HG03097 (cell line): Measurements from ENCODE around the gene SMPDL3B.

Experiments
- ATAC-seq: cut with Tn5 transposase; IDR thresholded peaks from one replicate; pipeline ENCODE4 v1.9.1; 2021; ENCODE audit not compliant: unreplicated experiment, low FRiP score

SMPDL3B gene

DNA sequence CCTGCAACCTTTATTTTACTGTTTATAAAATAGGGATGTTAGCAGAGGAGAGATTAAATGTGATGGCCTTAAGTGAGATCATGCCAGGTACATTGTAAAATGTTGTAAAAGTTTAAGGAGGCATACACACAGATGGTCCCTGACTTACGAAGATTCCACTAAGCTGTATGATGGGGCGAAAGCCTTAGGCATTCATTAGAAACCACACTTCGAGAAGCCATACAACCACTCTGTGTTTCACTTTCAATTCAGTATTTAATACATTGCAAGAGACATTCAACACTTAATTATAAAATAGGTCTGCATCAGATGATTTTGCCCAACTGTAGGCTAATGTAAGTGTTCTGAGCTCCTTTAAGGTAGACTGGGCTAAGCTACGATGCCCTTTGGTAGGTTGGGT lies 3.7 kb downstream of the SMPDL3B start:
- ATAC-seq = no peak

DNA sequence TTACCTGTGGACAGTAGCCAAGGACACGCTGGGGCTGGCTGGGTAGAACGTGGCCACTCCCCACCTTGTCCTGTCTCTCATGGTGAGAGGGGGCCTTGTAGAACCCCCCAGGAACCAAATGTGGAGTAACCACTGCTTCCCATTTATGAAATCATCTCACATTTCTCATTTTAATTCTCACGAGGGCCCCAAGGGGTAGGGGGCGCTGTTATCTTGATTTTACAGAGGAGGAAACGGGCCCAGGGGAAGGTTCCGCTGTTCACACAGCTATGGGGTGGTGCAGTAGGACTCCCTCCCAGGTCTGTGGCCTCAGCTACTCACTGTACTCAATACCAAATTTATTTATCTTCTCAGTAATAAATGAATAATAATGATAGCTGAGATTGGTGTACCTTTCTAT lies 5.5 kb downstream of the SMPDL3B start:
- no peak for ATAC-seq

DNA sequence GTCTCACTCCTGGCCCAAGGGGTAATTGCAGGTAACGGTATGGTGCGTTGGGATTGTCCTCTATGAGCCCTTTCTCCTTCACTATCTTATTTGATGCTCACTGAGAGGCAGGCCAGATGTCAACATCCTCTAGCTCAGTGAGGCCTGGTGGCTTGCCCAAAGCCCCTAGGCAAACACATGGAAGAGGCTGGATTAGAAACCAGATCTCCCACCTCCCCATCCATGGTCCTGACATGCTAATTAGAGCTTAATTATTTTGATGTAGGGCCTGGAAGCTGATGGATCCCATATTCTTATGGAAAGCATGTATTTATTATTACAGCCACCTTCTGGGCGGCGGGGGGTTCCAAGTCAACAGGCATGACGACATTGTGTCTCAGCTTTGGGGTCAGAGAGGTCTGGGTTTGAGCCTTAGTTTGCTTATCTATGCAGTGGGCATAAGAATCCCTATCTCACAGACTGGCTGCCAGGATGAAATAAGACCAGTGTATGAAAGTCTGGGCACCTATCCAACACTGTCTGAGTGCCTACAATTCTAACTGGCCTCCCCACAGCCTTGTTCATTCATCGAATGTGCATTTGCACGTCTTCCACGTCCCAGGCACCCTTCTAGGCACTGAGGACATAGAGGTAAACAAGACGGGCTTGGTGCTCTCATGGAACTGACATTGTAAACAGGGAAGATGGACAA lies 6.2 kb downstream of the SMPDL3B start:
- ATAC-seq = no peak

DNA sequence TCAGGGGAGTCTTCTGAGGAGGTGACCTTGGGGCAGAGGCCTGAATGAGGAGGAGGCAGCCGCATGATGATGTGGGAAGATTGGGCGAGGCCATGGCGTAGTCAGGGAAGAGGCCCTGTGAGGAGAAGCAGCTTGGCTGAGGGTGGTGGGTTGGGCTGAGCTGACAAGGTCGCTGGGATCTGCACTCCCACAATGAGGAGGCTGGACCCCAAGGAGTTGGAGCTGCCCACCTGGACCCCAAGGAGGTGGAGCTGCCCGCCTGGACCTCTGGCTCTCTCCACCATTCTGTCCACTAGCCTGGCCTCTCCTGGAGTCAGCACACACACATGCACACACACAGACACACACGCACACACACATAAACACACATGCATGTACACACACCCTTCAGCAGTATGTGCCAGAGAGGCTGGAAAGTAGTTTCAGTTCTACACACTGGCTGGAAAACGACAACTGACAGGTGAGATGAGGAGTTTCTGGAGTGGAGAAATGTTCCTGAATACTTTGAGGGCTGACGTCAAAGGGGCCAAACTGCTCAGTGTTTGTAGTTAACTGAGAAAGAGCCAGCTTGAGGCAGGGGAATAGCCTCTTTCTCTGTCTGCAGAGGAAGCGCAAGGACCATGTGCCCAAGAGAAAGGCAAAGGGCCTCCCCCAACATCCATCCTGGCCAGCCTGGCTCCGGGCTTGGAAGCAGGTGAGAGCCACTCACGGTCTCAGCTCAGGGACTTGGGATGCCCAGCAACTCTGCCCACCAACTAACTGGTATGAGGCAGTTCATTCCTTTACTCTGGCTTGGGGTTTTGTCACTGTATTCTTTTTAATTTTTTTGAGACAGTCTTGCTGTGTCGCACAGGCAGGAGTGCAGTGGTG lies 7.1 kb downstream of the SMPDL3B start:
- no peak for ATAC-seq

DNA sequence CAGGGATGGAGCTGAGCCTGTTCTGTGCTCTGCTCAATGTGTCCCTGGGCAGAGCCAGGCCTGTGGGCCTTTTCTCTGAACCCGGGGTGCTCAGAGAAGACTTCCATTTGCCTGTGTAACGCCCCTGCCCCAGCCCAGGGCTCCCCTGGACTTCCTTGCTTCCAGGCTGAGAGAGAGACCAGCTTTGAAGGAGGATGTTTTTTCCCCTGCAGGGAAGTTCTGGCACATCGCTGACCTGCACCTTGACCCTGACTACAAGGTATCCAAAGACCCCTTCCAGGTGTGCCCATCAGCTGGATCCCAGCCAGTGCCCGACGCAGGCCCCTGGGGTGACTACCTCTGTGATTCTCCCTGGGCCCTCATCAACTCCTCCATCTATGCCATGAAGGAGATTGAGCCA lies 10.2 kb downstream of the SMPDL3B start:
- ATAC-seq = no peak

DNA sequence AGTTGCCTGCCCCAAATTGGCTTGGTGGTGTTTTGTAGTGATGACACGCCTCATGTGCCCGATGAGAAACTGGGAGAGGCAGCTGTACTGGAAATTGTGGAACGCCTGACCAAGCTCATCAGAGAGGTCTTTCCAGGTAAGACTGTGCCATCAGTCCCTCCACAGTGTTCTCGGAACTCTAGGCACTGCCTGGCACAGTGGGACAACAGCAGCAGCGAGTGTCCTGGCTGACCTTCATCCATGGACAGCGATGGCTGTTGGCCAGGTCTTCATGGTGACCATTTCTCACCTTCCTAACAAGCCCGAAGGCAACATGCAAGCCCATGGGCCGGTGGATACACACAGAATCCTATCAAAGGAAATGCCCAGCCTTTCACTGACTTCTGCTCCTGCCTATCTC lies 14.2 kb downstream of the SMPDL3B start:
- no peak for ATAC-seq

DNA sequence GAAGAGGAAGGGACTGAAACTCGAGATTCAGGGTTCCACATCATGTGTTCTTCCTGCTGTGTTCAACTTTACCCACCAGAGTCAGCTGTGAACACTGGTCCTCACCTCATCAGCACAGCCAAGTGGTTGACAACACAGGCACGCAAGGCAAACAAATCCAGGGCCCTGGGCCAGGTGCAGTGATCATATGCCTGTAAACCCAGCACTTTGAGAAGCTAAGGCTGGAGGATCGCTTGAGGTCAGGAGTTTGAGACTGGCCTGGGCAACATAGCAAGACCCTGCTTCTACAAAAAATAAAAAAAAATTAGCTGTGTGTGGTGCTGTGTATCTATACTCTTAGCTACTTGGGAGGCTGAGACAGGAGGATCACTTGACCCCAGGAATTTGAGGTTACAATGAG lies 16.6 kb downstream of the SMPDL3B start:
- no peak for ATAC-seq

DNA sequence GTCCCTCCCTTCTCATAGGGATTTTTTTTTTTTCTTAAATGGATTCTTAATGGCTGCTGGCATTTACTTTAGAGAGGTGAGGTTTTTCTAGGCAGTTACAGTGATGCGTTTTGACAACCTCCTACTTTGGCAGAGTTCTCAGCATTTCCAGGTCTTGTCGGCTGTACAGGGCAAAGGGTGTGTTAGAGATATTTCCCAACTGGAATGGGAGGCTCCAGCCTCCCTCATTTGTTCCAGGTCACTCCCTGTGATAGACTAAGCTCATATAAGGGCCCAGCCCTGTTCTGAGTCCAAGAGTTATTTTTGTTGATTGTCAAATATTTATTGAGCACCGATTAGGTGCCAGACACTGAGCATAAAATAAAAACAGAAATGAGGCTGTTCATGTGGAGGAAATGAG lies 17.3 kb downstream of the SMPDL3B start:
- no peak for ATAC-seq

DNA sequence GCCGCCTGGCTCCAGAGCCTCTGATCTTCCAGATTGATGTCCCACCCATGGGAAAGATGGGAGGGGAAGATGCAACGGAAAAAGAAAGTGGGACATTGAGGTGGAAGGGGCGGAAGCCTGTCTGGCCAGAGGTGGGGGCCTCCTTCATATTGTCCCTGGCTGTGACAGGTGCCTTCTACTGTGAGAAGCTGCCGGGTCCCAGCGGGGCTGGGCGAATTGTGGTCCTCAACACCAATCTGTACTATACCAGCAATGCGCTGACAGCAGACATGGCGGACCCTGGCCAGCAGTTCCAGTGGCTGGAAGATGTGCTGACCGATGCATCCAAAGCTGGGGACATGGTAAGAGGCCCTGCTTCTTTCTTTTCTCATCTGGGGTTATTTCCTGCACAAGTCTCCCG lies 19.4 kb downstream of the SMPDL3B start:
- no peak for ATAC-seq

DNA sequence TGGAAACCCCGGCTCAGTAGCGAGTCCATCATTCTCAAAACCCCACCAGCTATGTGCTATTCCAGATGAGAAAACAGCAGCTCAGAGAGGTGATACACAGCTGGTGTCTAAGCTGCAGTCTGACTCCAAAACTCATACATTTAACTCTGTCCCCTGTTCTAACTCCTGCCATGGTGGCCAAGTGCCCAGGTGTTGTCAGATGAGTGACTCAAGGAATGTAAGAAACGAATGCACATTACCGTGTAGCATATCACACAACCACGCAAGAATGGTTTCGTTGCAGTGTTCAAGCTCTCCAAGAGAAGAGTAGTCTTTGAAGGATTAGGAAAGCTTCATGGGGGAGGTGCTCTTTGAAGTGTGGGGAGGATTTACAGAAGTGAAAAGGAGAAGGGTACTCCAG lies 20.3 kb downstream of the SMPDL3B start:
- ATAC-seq = no peak

DNA sequence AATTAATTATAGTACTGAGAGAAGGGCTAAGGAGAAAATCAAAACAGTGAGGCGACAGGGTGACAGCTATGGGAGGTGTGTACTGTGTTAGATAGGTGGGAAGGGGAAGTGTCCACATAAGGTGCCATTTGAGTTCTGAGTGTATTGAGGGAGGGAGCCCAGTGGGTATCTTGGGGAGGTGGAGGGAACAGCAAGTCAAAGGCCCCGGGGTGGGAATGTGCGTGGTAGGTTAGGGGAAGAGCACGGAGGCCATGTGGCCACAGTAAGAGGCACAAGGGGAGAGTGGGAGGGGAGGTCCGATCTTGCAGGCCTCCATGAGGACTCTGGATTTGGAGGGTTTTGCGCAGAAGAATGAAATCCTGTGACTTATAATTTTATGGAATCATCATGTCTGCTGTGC lies 22.0 kb downstream of the SMPDL3B start:
- no peak for ATAC-seq

DNA sequence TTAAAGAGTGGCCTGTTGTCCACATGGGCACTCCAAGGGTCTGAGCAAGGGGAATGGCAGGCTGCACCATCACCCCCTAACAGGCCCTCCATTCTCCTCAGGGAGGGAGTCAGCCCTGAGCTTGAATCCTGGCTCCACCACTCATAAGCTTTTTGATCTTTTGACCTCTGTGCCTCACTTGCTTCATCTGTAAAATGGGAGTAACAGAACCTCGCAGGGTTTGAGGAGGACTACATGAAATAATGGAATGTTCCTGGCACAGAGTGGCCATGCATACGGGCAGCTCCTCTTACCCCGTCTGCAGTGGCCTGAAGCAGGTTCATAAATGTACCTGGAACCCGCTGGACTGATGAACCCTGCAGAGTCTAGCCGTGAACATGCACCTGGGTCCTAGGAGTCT lies 22.9 kb downstream of the SMPDL3B start:
- ATAC-seq = no peak

DNA sequence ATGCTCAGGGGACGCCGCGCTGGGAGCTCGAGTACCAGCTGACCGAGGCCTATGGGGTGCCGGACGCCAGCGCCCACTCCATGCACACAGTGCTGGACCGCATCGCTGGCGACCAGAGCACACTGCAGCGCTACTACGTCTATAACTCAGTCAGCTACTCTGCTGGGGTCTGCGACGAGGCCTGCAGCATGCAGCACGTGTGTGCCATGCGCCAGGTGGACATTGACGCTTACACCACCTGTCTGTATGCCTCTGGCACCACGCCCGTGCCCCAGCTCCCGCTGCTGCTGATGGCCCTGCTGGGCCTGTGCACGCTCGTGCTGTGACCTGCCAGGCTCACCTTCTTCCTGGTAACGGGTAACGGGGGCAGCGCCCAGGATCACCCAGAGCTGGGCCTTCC lies 23.7 kb downstream of the SMPDL3B start:
- no peak for ATAC-seq

DNA sequence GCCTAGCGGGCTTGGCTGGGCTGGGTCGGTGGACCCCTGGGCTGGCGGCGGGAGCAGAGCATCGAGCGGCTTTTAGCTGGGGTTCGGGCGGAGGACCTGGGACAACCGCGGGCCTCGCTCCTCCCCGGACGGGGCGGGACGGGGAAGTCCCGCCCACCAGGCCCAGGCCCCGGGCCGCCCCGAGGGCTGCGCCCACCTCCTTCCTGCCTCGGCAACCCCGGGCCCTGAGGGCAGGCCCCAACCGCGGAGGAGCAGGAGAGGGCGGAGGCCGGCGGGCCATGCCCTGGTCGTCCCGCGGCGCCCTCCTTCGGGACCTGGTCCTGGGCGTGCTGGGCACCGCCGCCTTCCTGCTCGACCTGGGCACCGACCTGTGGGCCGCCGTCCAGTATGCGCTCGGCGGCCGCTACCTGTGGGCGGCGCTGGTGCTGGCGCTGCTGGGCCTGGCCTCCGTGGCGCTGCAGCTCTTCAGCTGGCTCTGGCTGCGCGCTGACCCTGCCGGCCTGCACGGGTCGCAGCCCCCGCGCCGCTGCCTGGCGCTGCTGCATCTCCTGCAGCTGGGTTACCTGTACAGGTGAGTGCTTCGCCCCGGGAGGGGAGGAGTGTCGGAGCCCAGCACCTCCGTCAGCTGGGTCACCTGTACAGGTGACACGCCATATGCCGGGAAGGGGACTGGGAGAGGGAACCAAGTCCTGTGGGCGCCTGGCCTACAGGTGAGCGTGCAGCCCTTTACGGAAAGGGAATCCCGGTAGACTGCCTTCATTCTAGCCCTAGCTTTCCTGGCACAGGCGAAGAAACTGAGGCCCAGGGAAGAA lies 25.2 kb downstream of the SMPDL3B start, which contains the start of gene XKR8:
TSS of gene XKR8 (plus strand) at position 182 of the 812 bp plus-strand sequence. CDS start at position 279, 97 bp downstream.
- ATAC-seq = peak; percentile 68

DNA sequence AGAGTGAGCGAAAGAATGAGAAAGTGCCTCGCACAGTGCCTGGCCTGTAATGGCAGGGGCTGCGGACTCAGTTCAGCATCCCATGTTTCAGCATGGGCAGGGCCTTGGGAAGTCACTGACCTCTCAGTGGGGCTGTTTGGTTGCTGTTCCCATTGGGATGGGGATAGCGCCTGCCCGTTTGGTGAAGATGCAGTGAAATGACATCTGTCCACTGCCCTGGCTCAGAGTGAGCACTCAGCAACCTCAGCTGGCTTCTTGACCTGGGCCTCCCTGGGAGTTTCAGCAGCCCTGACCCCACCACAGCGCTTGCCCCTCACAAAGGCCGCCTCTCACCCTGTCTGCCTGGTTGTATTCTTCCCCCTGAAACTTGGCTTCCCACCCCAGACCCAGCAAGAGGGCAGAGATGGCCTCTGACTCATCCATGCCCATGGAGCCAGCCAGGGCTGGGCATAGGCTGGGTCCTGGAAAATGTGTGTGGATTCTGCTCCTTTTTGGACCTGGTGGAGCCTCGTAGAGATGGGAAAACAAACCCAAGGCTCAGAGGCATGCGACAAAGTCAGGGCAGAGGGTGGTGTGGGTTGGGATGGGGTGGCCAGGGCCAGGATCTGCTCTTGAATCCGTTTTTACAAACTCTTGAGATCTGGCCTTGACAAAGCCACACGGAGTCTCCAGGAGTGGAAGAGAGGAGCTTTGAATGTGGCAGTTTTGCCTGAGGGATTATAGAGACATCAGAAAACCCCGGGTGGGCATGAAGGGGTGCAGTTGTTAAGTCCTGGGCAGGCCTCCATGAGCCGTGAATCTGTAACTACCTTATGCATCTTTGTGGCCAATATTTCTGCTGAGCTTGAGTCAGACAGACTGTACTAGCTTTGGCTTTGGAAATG lies 26.2 kb downstream of the SMPDL3B start:
- ATAC-seq = no peak

DNA sequence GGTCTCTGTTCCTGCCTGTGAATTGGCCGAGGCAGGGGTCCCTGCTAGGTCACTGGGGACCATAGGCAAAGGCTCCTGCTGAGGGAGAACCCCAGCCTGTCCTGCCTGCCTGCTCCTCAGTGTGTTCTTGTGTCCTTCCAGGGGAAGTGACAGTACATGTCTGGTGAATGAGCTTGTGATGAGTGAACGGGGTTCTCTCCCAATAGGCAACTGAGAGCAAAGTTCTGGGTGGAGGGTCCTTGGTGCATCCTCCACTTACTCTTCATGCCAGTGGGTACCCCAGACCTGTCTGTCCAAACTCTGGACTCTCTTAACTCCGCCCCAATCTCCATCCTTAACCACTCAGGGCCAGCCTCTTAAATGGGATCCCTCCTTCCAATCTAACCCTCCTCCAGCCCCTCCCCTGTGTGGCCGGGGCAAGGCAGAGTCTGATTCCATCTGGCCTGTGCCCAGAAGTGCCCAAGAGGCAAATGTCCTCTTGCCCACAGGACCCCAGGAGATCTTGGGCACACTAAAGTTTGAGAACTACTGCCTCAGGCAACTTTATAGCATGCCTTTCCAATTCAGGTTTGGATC lies 26.9 kb downstream of the SMPDL3B start:
- no peak for ATAC-seq

DNA sequence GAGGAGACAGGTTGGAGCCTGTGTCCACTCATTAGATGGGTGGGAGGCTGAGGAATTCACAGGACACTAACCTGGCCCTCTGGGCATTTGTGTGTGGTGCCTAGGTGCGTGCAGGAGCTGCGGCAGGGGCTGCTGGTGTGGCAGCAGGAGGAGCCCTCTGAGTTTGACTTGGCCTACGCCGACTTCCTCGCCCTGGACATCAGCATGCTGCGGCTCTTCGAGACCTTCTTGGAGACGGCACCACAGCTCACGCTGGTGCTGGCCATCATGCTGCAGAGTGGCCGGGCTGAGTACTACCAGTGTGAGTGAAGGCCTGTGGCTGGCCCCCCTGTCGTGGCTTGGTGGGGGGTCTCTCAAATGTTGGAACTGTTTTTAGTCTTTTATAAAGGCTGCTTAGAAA lies 28.6 kb downstream of the SMPDL3B start:
- ATAC-seq = no peak

DNA sequence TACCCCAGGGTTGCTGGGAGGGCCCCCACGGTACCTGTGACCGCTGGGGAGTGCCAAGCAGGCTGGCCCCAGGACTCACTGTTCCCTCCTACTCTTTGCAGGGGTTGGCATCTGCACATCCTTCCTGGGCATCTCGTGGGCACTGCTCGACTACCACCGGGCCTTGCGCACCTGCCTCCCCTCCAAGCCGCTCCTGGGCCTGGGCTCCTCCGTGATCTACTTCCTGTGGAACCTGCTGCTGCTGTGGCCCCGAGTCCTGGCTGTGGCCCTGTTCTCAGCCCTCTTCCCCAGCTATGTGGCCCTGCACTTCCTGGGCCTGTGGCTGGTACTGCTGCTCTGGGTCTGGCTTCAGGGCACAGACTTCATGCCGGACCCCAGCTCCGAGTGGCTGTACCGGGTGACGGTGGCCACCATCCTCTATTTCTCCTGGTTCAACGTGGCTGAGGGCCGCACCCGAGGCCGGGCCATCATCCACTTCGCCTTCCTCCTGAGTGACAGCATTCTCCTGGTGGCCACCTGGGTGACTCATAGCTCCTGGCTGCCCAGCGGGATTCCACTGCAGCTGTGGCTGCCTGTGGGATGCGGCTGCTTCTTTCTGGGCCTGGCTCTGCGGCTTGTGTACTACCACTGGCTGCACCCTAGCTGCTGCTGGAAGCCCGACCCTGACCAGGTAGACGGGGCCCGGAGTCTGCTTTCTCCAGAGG lies 31.8 kb downstream of the SMPDL3B start:
- ATAC-seq = no peak
